Thyroid gland (tissue), 4 donors: ENCODE data around the gene KHDC1. TPM values are rescaled to one million over a fixed set of nuclear protein-coding genes. Genes with fewer than 3 reads are reported as not detected.
"Not testable (repeated sequence)": the region's sequence is repeated elsewhere in the genome, so short reads cannot be mapped to it uniquely, and the experiment has no call there.

ENCODE experiments used
- DNase-seq, 2 donors: peaks; one replicate each; pipeline ENCODE4 v3.0.0-alpha.2; 2019
- H3K27ac ChIP-seq, 3 donors: fragments of 200-600 bp; sonication (generic); 1 replicate in 2 of 3; 2 replicates in 1 of 3; pipeline ENCODE4 v1.5.1; 2016 to 2019; ENCODE audit warnings: mild to moderate bottlenecking in 1 of 3, moderate library complexity in 1 of 3
- H3K27me3 ChIP-seq: fragments of 200-600 bp; sonication (generic); one replicate; pipeline ENCODE4 v1.5.1; 2019
- H3K36me3 ChIP-seq, 2 donors: fragments of 200-600 bp; sonication (generic); one replicate each; pipeline ENCODE4 v1.5.1; 2016 to 2019
- H3K4me1 ChIP-seq, 2 donors: fragments of 200-600 bp; sonication (generic); one replicate each; pipeline ENCODE4 v1.5.1; 2017 to 2019
- H3K4me3 ChIP-seq, 3 donors: fragments of 200-600 bp; sonication (generic); replicated peaks in 1 of 3; 1 replicate in 2 of 3; 2 replicates in 1 of 3; pipeline ENCODE4 v1.5.1; 2016; ENCODE audit warnings: mild to moderate bottlenecking in 1 of 3
- H3K9me3 ChIP-seq: fragments of 200-600 bp; sonication (generic); one replicate; pipeline ENCODE4 v1.5.1; 2017
- POLR2A ChIP-seq, 2 donors: fragments of 450-650 bp; IDR thresholded peaks; one replicate each; pipeline ENCODE4 v1.6.1; 2017; ENCODE audit warnings: antibody characterized with exemption in 2 of 2, mild to moderate bottlenecking in 2 of 2, moderate library complexity in 1 of 2
- WGBS, 2 donors: methylation state at CpG; one replicate each; pipeline ENCODE4 v1.1.5; 2017; 5-methylcytosine and 5-hydroxymethylcytosine counted together
- intact Hi-C: fragments of 100-400 bp; cut with DNase I; formaldehyde crosslinking; loops from one replicate; pipeline ENCODE4 v1.15.1; 2023
- total RNA-seq, 4 donors: library from RNA; depleted of rRNA; stranded (reverse); fragments of >200 nt; gene quantifications; one replicate each; pipeline ENCODE4 v1.2.3, GENCODE V29; 2016
- TF ChIP-seq, protein P1 (sequence below), 6 experiments: fragments of 200-600 bp in 3 of 6; fragments of 450-650 bp in 3 of 6; sonication (generic) in 3 of 6; IDR thresholded peaks; one replicate each; pipeline ENCODE4 v1.5.1; 2016 to 2019; ENCODE audit warnings: antibody characterized with exemption in 6 of 6, mild to moderate bottlenecking in 2 of 6, inconsistent platforms in 1 of 6, moderate library complexity in 1 of 6

The KHDC1 gene, protein sequence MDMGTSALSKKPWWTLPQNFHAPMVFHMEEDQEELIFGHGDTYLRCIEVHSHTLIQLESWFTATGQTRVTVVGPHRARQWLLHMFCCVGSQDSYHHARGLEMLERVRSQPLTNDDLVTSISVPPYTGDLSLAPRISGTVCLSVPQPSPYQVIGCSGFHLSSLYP
- 1 to 10 TPM; 2.1 to 8.4 (median 4.1) TPM for total RNA-seq

DNA sequence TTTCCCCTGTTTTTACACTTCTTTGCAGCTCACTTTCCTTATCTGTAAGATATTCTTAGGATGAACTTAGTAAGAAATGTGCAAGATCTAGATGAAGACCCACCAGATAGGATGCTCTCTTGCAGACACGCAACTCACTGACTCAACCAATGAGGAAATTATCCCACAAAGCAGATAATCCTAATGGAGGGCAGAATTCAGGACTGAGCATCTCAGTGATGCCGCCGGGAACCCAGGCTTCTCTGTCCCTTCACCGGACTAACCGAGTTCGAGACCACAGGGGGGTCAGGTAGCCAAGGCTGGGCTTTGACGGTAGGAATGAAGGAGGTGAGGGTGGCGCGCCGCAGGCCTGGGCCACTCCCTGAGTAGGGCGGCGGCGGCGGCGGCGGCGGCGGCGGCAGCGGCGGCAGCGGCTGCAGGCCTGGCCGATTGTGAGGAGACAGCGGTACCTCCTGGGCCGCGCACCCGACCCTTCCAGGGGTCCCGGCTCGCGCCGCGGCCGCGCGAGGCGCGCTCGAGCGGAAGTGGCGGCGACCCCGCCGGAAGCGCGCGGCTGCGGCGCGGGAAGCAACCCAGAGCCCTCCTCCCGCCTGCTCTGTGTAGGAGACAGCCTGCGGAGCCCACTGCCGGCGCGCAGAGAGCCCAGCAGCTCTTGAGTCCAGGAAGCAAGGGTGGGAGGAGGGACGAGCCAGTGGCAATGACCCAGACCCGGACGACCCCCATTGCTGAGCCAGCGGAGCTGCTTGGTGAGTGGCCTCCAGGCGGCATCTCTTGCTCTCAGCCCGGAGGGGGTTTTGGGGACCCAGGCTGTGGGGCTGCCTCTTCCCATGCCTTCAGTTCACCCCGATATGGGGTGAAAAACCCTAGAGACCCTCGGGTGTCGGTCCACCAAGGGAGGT lies at the start of gene KHDC1:
TSS of gene KHDC1 (minus strand) at position 526 of the 899 bp plus-strand sequence. CDS start 20,679 bp downstream, outside the sequence.
- peak in 1 of 2 donors; percentile 15 for TF ChIP-seq POLR2A (IDR thresholded peaks at IDR 0.05)
- TF ChIP-seq, protein P1, sequence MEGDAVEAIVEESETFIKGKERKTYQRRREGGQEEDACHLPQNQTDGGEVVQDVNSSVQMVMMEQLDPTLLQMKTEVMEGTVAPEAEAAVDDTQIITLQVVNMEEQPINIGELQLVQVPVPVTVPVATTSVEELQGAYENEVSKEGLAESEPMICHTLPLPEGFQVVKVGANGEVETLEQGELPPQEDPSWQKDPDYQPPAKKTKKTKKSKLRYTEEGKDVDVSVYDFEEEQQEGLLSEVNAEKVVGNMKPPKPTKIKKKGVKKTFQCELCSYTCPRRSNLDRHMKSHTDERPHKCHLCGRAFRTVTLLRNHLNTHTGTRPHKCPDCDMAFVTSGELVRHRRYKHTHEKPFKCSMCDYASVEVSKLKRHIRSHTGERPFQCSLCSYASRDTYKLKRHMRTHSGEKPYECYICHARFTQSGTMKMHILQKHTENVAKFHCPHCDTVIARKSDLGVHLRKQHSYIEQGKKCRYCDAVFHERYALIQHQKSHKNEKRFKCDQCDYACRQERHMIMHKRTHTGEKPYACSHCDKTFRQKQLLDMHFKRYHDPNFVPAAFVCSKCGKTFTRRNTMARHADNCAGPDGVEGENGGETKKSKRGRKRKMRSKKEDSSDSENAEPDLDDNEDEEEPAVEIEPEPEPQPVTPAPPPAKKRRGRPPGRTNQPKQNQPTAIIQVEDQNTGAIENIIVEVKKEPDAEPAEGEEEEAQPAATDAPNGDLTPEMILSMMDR (IDR thresholded peaks at IDR 0.05): no peak
- Histone ChIP-seq H3K9me3 (no peaks in the 10 kb centered on the region), H3K27ac (no peak within 1 kb of the TSS), H3K4me3 (peak within 1 kb of the TSS; percentile 37 to 49 (median 47)), H3K36me3 (no peaks in the 10 kb centered on the region), H3K4me1 (peaks cover 0 to 9% of the 10 kb centered on the region in 2 donors), H3K27me3 (no peaks in the 10 kb centered on the region)
- peak; percentile 38 for DNase-seq
- intact Hi-C loops: no loop called here
- WGBS, 2 donors: 4% methylated on average over 15 to 18 of the region's 63 CpGs

DNA sequence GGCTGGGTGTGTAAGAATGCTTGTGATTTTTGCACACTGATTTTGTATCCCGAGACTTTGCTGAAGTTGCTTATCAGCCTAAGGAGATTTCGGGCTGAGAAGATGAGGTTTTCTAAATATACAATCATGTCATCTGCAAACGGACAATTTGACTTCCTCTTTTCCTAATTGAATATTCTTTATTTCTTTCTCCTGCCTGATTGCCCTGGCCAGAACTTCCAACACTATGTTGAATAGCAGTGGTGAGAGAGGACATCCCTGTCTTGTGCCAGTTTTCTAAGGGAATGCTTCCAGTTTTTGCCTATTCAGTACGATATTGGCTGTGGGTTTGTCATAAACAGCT lies 47.5 kb upstream of the KHDC1 start:
- H3K27ac ChIP-seq, H3K27me3 ChIP-seq, H3K36me3 ChIP-seq, DNase-seq, H3K4me1 ChIP-seq, intact Hi-C loops, H3K9me3 ChIP-seq: not testable (repeated sequence)
- peak overlapping the region; percentile 43 to 63 (median 45) for H3K4me3 ChIP-seq
- 26 to 30% methylated on average over 4 of the region's 4 CpGs for WGBS, 2 donors
- TF ChIP-seq, protein P1 (IDR thresholded peaks at IDR 0.05): peak in 1 of 6 experiments; percentile 1

DNA sequence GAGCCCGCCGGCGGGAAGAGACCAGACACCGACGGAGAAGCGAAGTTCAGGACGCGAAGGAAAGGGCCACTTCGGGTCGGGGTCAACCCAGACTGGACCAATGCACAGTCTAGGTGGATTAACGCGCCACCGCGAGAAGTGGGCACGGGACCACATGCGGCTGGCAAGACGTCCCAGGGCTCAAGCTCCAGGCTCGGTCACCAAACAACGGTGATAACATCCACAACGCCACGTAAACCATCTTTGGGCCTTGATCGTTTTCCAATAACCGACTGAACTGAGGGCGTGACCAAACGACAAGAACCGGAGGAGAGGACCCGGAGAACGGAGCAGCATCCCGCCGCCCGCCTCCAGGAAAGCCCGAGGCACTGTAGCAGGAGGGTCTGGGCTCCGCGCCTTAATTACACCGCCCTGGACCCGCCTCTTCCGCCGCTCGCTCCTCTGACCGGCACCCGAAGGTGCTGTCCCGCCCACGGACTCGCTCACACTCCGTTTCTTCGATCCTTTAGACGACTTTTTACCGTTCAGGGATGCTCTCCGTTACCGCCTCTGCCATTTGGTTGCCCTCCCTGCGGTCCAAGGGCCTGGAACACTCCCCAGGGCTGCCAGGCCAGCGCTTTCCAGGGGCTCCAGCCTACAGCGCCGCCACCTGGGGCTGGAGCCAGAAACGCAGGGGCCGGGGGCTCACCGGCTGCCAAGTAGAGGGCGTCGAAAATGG lies 46.9 kb upstream of the KHDC1 start:
- Histone ChIP-seq H3K4me3 (peak overlapping the region; percentile 43 to 63 (median 45)), H3K4me1 (peaks cover 0 to 9% of the 10 kb centered on the region in 2 donors), H3K27ac (peak overlapping the region in 2 of 3 donors; percentile 21 to 43), H3K36me3 (no peaks in the 10 kb centered on the region), H3K27me3 (no peaks in the 10 kb centered on the region), H3K9me3 (no peaks in the 10 kb centered on the region)
- DNase-seq: peak; percentile 54 to 60
- 1% methylated on average over 54 to 56 of the region's 59 CpGs for WGBS, 2 donors
- TF ChIP-seq, protein P1 (IDR thresholded peaks at IDR 0.05): peak in 5 of 6 experiments; percentile 21 to 48 (median 23)
- TF ChIP-seq POLR2A (IDR thresholded peaks at IDR 0.05): peak in 1 of 2 donors; percentile 65
- intact Hi-C loops: no loop called here

DNA sequence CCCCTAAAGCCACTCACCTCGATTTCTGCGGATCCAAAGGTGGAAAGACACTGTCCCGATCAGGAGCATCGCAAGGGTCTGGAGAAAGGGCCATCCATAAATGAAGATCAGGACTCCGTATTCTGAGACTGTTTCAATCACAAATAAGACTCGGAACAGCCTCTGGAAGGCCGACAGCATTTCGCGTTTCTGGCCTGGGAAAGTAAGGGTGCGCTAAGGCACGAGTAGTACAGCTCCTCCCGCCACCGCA lies 46.5 kb upstream of the KHDC1 start:
- Histone ChIP-seq H3K9me3 (no peaks in the 10 kb centered on the region), H3K27ac (peak overlapping the region in 2 of 3 donors; percentile 21 to 43), H3K4me3 (peak overlapping the region; percentile 43 to 63 (median 45)), H3K36me3 (no peaks in the 10 kb centered on the region), H3K4me1 (peaks cover 0 to 9% of the 10 kb centered on the region in 2 donors), H3K27me3 (no peaks in the 10 kb centered on the region)
- DNase-seq: no peak
- 2 to 4% methylated on average over 13 of the region's 13 CpGs for WGBS, 2 donors
- TF ChIP-seq POLR2A (IDR thresholded peaks at IDR 0.05): no peak
- TF ChIP-seq, protein P1 (IDR thresholded peaks at IDR 0.05): no peak
- intact Hi-C loops: no loop called here
